Right lobe of liver (tissue), 4 donors: ENCODE measurements around the gene RFXAP.

Experiments used
- POLR2A ChIP-seq: fragments of 450-650 bp; IDR thresholded peaks from one replicate; pipeline ENCODE4 v1.6.1; 2017; ENCODE audit warnings: antibody characterized with exemption, mild to moderate bottlenecking
- TF ChIP-seq, protein P1 (sequence below), 4 donors: fragments of 200-600 bp in 3 of 4; fragments of 450-650 bp in 1 of 4; IDR thresholded peaks; one replicate each; pipeline versions ENCODE4 v1.5.1 to v1.8.0; 2016 to 2022; ENCODE audit warnings: antibody characterized with exemption in 4 of 4, mild to moderate bottlenecking in 2 of 4
- donor health status: DM: no; HTN: no; CAD: no.
- donor health status: DM: no; HTN: no; CAD: no.
- donor health status: DM: no; HTN: yes; CAD: no.

DNA sequence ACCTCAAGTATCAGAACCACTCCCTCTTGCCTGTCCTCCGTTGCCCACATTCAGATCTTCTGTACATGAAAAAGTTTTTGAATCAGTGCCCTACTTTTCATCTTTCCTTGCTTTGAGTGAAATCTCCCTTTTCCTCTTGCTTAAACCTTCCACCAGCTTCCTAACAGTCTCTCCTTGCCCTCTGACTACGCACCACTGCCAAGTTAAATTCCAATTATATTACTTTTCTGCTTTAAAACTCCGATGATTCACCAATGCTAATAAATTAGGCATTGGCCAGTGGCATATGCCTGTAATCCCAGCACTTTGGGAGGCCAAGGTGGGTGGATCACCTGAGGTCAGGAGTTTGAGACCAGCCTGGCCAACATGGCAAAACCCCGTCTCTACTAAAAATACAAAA, 30.7 kb upstream of the RFXAP start:
- TF ChIP-seq, protein P1, sequence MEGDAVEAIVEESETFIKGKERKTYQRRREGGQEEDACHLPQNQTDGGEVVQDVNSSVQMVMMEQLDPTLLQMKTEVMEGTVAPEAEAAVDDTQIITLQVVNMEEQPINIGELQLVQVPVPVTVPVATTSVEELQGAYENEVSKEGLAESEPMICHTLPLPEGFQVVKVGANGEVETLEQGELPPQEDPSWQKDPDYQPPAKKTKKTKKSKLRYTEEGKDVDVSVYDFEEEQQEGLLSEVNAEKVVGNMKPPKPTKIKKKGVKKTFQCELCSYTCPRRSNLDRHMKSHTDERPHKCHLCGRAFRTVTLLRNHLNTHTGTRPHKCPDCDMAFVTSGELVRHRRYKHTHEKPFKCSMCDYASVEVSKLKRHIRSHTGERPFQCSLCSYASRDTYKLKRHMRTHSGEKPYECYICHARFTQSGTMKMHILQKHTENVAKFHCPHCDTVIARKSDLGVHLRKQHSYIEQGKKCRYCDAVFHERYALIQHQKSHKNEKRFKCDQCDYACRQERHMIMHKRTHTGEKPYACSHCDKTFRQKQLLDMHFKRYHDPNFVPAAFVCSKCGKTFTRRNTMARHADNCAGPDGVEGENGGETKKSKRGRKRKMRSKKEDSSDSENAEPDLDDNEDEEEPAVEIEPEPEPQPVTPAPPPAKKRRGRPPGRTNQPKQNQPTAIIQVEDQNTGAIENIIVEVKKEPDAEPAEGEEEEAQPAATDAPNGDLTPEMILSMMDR (IDR thresholded peaks at IDR 0.05) = no peak
- TF ChIP-seq POLR2A = no peak
